Measurements from ENCODE around the gene AIP. TPM values are rescaled to one million over a fixed set of nuclear protein-coding genes. Genes with fewer than 3 reads are reported as not detected.
A peak's percentile ranks its signal among the peaks of the same experiment; 100 is the strongest.

Gene AIP
- total RNA-seq, 6 experiments from 2014 or later, result 53.0 to 59.4 (median 55.1) TPM

GRCh38 chr11:67534070-67534679 is 51.3 kb downstream of the AIP start:
- peaks cover 29% of the 10 kb centered on the region for H3K9me3 Mint-ChIP-seq
- DNase-seq, result no peak

GRCh38 chr11:67535561-67535960 is 52.7 kb downstream of the AIP start:
- H3K27ac Mint-ChIP-seq, result no peak overlapping the region
- H3K4me1 Mint-ChIP-seq (ENCODE audit: low read depth), result peaks cover 8% of the 10 kb centered on the region; the same call in 1 of the 2 replicates
- peaks cover 4% of the 10 kb centered on the region for H3K27me3 Mint-ChIP-seq (ENCODE audit: insufficient read depth)
- DNase-seq, result no peak
- TF ChIP-seq, protein P1, sequence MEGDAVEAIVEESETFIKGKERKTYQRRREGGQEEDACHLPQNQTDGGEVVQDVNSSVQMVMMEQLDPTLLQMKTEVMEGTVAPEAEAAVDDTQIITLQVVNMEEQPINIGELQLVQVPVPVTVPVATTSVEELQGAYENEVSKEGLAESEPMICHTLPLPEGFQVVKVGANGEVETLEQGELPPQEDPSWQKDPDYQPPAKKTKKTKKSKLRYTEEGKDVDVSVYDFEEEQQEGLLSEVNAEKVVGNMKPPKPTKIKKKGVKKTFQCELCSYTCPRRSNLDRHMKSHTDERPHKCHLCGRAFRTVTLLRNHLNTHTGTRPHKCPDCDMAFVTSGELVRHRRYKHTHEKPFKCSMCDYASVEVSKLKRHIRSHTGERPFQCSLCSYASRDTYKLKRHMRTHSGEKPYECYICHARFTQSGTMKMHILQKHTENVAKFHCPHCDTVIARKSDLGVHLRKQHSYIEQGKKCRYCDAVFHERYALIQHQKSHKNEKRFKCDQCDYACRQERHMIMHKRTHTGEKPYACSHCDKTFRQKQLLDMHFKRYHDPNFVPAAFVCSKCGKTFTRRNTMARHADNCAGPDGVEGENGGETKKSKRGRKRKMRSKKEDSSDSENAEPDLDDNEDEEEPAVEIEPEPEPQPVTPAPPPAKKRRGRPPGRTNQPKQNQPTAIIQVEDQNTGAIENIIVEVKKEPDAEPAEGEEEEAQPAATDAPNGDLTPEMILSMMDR (IDR thresholded peaks at IDR 0.05), result no peak
- peaks cover 12% of the 10 kb centered on the region for H3K36me3 Mint-ChIP-seq (ENCODE audit: low read depth)
- H3K9me3 Mint-ChIP-seq, result peaks cover 29% of the 10 kb centered on the region
- H3K4me3 Mint-ChIP-seq, result no peak overlapping the region

More at GRCh38 chr11:67534070-67534679, 51.3 kb downstream of the AIP start:
- TF ChIP-seq, protein P1 (IDR thresholded peaks at IDR 0.05), result no peak
- Mint-ChIP-seq H3K36me3 (ENCODE audit: low read depth) (peaks cover 12% of the 10 kb centered on the region), H3K4me1 (ENCODE audit: low read depth) (peaks cover 8% of the 10 kb centered on the region), H3K4me3 (no peak overlapping the region), H3K27ac (no peak overlapping the region), H3K27me3 (ENCODE audit: insufficient read depth) (peaks cover 4% of the 10 kb centered on the region)

DNA sequence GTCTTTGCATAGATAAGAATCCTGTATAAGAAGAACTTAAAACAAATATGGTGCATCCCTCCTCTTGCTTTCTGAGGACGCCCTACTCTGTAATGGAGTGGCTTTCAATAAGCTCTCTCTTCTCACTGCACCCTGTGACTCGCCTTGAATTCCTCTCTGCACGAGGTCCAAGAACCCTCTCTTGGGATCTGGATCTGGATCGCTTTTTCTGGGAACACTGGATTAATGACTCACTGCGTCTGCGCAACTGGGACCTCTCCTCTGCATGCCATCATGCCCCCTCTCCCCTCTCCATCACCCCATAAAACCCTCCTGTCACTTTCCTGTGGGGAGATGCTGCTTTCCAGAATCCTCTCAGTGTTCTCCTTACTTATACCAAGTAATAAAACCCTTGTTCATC is 55.5 kb downstream of the AIP start:
- Mint-ChIP-seq H3K27ac (no peak overlapping the region), H3K4me1 (ENCODE audit: low read depth) (peaks cover 8% of the 10 kb centered on the region; the same call in 1 of the 2 replicates), H3K9me3 (peaks cover 23% of the 10 kb centered on the region), H3K4me3 (no peak overlapping the region), H3K27me3 (ENCODE audit: insufficient read depth) (peaks cover 5% of the 10 kb centered on the region), H3K36me3 (ENCODE audit: low read depth) (peaks cover 7% of the 10 kb centered on the region; the same call in 1 of the 2 replicates)
- DNase-seq, result peak; percentile 29
- TF ChIP-seq, protein P1 (IDR thresholded peaks at IDR 0.05), result no peak

DNA sequence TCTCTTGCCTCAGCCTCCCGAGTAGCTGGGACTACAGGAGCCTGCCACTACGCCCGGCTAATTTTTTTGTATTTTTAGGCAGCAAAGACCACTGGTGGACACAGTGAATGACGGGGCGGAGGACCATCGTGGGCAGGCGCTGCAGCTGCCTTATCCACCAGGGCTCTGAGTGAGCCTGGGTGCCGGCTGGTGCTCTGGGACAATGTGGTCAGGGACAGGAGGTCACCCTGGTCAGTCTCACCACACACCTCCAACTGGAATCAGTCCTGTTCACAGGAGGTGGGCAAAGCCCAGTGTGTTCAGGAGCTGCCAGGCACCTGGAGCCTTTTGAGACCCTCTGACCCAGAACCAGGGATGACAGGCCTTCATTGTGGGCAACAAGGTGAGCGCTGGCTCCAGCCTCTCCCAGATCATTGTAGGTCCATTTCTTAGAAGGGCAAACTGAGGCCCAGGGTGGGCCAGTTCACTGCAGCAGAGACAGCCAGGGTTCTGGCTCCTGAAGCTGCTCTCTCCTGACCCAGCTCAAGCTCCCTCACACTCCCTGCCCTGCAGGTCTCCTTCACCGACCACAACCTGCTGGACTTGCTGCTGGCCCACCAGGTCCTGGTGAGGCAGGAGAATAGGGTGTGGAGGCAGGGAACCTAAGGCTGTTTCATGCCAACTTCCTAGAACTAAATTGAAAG is 56.1 kb downstream of the AIP start:
- DNase-seq, result no peak
- Mint-ChIP-seq H3K36me3 (ENCODE audit: low read depth) (peaks cover 2% of the 10 kb centered on the region; the same call in 1 of the 2 replicates), H3K4me1 (ENCODE audit: low read depth) (peaks cover 8% of the 10 kb centered on the region; the same call in 1 of the 2 replicates), H3K27me3 (ENCODE audit: insufficient read depth) (peaks cover 10% of the 10 kb centered on the region), H3K9me3 (peaks cover 16% of the 10 kb centered on the region), H3K4me3 (no peak overlapping the region), H3K27ac (no peak overlapping the region)
- TF ChIP-seq, protein P1 (IDR thresholded peaks at IDR 0.05), result no peak

DNA sequence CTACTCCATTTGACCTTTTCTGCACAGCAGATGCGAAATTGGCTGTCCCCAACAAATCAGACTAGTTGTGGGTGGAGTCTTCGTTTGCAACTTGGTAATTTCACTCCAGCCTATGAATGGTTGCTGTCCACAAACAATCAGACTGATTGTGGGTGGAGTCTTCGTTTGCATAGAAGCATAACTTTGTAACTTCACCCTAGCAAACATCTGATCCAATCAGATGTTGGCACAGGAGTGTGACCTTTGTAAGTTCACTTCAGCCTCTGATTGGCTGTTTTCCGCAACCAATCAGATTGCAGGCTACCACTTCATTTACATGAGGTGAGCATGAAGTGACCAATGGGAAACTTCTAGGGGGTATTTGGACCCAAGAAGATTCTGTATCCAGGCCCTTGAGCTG is 56.7 kb downstream of the AIP start:
- no peak for DNase-seq
- Mint-ChIP-seq H3K36me3 (ENCODE audit: low read depth) (no peaks in the 10 kb centered on the region), H3K4me1 (ENCODE audit: low read depth) (peaks cover 8% of the 10 kb centered on the region; the same call in 1 of the 2 replicates), H3K4me3 (no peak overlapping the region), H3K27ac (no peak overlapping the region), H3K27me3 (ENCODE audit: insufficient read depth) (peaks cover 10% of the 10 kb centered on the region), H3K9me3 (peaks cover 10% of the 10 kb centered on the region)
- TF ChIP-seq, protein P1 (IDR thresholded peaks at IDR 0.05), result no peak

Small RNAs within 50 kb of the gene (microRNA-seq; reads per million reads assigned to microRNA genes)
- gene MIR6752, result not detected

Other genes with a start within 250 kb of the AIP start
- 10 to 100 TPM; 26.2 to 35.5 (median 32.1) TPM for gene GRK2, start 216.6 kb upstream of the AIP start, total RNA-seq (2021; fragmentation: NEBNext Ultra II Directional; extraction: Animal tissue kit (Norgen Biotek cat#: 25700))
- 10 to 100 TPM; 24.7 to 34.6 (median 26.4) TPM for gene ANKRD13D, start 193.7 kb upstream of the AIP start, total RNA-seq (2021; fragmentation: NEBNext Ultra II Directional; extraction: Animal tissue kit (Norgen Biotek cat#: 25700))
- gene SSH3, start 179.5 kb upstream of the AIP start, total RNA-seq (2021; fragmentation: NEBNext Ultra II Directional; extraction: Animal tissue kit (Norgen Biotek cat#: 25700)), result 10 to 100 TPM; 17.0 to 28.7 (median 22.6) TPM
- gene POLD4, start 129.5 kb upstream of the AIP start, total RNA-seq (2021; fragmentation: NEBNext Ultra II Directional; extraction: Animal tissue kit (Norgen Biotek cat#: 25700)), result 10 to 100 TPM; 69.1 to 80.7 (median 70.9) TPM
- 10 to 100 TPM in 4 of 6 experiments, 1 to 10 TPM in 2; 8.9 to 12.8 (median 10.5) TPM for gene CLCF1, start 109.4 kb upstream of the AIP start, total RNA-seq (2021; fragmentation: NEBNext Ultra II Directional; extraction: Animal tissue kit (Norgen Biotek cat#: 25700))
- gene RAD9A, start 91.0 kb upstream of the AIP start, total RNA-seq (2021; fragmentation: NEBNext Ultra II Directional; extraction: Animal tissue kit (Norgen Biotek cat#: 25700)), result 10 to 100 TPM in 1 of 6 experiments, 1 to 10 TPM in 5; 7.6 to 10.3 (median 8.8) TPM
- gene PPP1CA, start 81.2 kb upstream of the AIP start, total RNA-seq (2021; fragmentation: NEBNext Ultra II Directional; extraction: Animal tissue kit (Norgen Biotek cat#: 25700)), result 100 to 1,000 TPM; 162 to 191 (median 180) TPM
- gene TBC1D10C, start 78.9 kb upstream of the AIP start, total RNA-seq (2021; fragmentation: NEBNext Ultra II Directional; extraction: Animal tissue kit (Norgen Biotek cat#: 25700)), result not detected
- gene CARNS1, start 67.3 kb upstream of the AIP start, total RNA-seq (2021; fragmentation: NEBNext Ultra II Directional; extraction: Animal tissue kit (Norgen Biotek cat#: 25700)), result under 1 TPM in 5 of 6 experiments, not detected in 1; 0.05 to 0.14 (median 0.06) TPM
- 10 to 100 TPM; 51.5 to 58.4 (median 55.8) TPM for gene RPS6KB2, start 54.5 kb upstream of the AIP start, total RNA-seq (2021; fragmentation: NEBNext Ultra II Directional; extraction: Animal tissue kit (Norgen Biotek cat#: 25700))
- under 1 TPM in 3 of 6 experiments, not detected in 3; 0.35 to 0.50 (median 0.40) TPM for gene PTPRCAP, start 45.3 kb upstream of the AIP start, total RNA-seq (2021; fragmentation: NEBNext Ultra II Directional; extraction: Animal tissue kit (Norgen Biotek cat#: 25700))
- gene CORO1B, start 39.5 kb upstream of the AIP start, total RNA-seq (2021; fragmentation: NEBNext Ultra II Directional; extraction: Animal tissue kit (Norgen Biotek cat#: 25700)), result 100 to 1,000 TPM in 5 of 6 experiments, 10 to 100 TPM in 1; 98.8 to 127 (median 108) TPM
- not detected for gene GPR152, start 30.3 kb upstream of the AIP start, total RNA-seq (2021; fragmentation: NEBNext Ultra II Directional; extraction: Animal tissue kit (Norgen Biotek cat#: 25700))
- not detected for gene CABP4, start 27.7 kb upstream of the AIP start, total RNA-seq (2021; fragmentation: NEBNext Ultra II Directional; extraction: Animal tissue kit (Norgen Biotek cat#: 25700))
- 10 to 100 TPM; 28.5 to 43.7 (median 32.2) TPM for gene TMEM134, start 13.8 kb upstream of the AIP start, total RNA-seq (2021; fragmentation: NEBNext Ultra II Directional; extraction: Animal tissue kit (Norgen Biotek cat#: 25700))
- 10 to 100 TPM; 19.6 to 30.3 (median 23.5) TPM for gene PITPNM1, start 22.3 kb downstream of the AIP start, total RNA-seq (2021; fragmentation: NEBNext Ultra II Directional; extraction: Animal tissue kit (Norgen Biotek cat#: 25700))
- gene CDK2AP2, start 25.1 kb downstream of the AIP start, total RNA-seq (2021; fragmentation: NEBNext Ultra II Directional; extraction: Animal tissue kit (Norgen Biotek cat#: 25700)), result 10 to 100 TPM; 29.3 to 36.0 (median 31.5) TPM
- gene CABP2, start 40.4 kb downstream of the AIP start, total RNA-seq (2021; fragmentation: NEBNext Ultra II Directional; extraction: Animal tissue kit (Norgen Biotek cat#: 25700)), result not detected
- gene GSTP1, start 100.8 kb downstream of the AIP start, total RNA-seq (2021; fragmentation: NEBNext Ultra II Directional; extraction: Animal tissue kit (Norgen Biotek cat#: 25700)), result 100 to 1,000 TPM; 497 to 569 (median 512) TPM
- gene NDUFV1, start 123.9 kb downstream of the AIP start, total RNA-seq (2021; fragmentation: NEBNext Ultra II Directional; extraction: Animal tissue kit (Norgen Biotek cat#: 25700)), result 100 to 1,000 TPM; 130 to 150 (median 135) TPM
- 1 to 10 TPM; 2.0 to 3.0 (median 2.6) TPM for gene NUDT8, start 146.9 kb downstream of the AIP start, total RNA-seq (2021; fragmentation: NEBNext Ultra II Directional; extraction: Animal tissue kit (Norgen Biotek cat#: 25700))
- not detected for gene TBX10, start 156.7 kb downstream of the AIP start, total RNA-seq (2021; fragmentation: NEBNext Ultra II Directional; extraction: Animal tissue kit (Norgen Biotek cat#: 25700))
- not detected for gene ACY3, start 167.7 kb downstream of the AIP start, total RNA-seq (2021; fragmentation: NEBNext Ultra II Directional; extraction: Animal tissue kit (Norgen Biotek cat#: 25700))
- not detected for gene ALDH3B2, start 191.6 kb downstream of the AIP start, total RNA-seq (2021; fragmentation: NEBNext Ultra II Directional; extraction: Animal tissue kit (Norgen Biotek cat#: 25700))